Loucy (cell line): ENCODE measurements around the gene ECPAS.

Experiments used
- H2AFZ ChIP-seq: fragments of 200-600 bp; sonication (generic); 2 replicates; pipeline ENCODE4 v1.6.0; 2016; ENCODE audit warnings: antibody characterized with exemption, mild to moderate bottlenecking, low read length, moderate library complexity
- H3F3A ChIP-seq: fragments of 200-600 bp; 2 replicates; pipeline ENCODE4 v1.6.0; 2016; ENCODE audit warnings: antibody characterized with exemption, low read depth, mild to moderate bottlenecking
- H3K27me3 ChIP-seq: fragments of 200-600 bp; sonication (generic); 2 replicates; pipeline ENCODE4 v1.6.1; 2014; ENCODE audit warnings: low read length, mild to moderate bottlenecking; ENCODE audit not compliant: insufficient read depth, poor library complexity, severe bottlenecking
- H3K36me3 ChIP-seq: fragments of 200-600 bp; sonication (generic); 2 replicates; pipeline ENCODE4 v1.6.1; 2016; ENCODE audit warnings: low read length; ENCODE audit not compliant: insufficient read depth
- H3K4me1 ChIP-seq: fragments of 200-600 bp; sonication (generic); 2 replicates; pipeline ENCODE4 v1.5.1; 2014; ENCODE audit warnings: low read length, mild to moderate bottlenecking; ENCODE audit not compliant: insufficient read depth, poor library complexity, severe bottlenecking
- H3K4me2 ChIP-seq: fragments of 200-600 bp; sonication (generic); 2 replicates; pipeline ENCODE4 v1.6.0; 2014; ENCODE audit warnings: antibody characterized with exemption, low read length, low read depth, mild to moderate bottlenecking; ENCODE audit not compliant: poor library complexity, severe bottlenecking
- H3K4me3 ChIP-seq: fragments of 200-600 bp; sonication (generic); 2 replicates; pipeline ENCODE4 v1.5.1; 2014; ENCODE audit warnings: low read length, mild to moderate bottlenecking, mixed read lengths; ENCODE audit not compliant: poor library complexity, severe bottlenecking
- H3K79me2 ChIP-seq: fragments of 200-600 bp; sonication (generic); 2 replicates; pipeline ENCODE4 v1.6.1; 2014; ENCODE audit warnings: low read length; ENCODE audit not compliant: insufficient read depth
- H3K9ac ChIP-seq: fragments of 200-600 bp; sonication (generic); 2 replicates; pipeline ENCODE4 v1.6.0; 2014; ENCODE audit warnings: mild to moderate bottlenecking, low read depth, low read length, moderate library complexity; ENCODE audit not compliant: poor library complexity, severe bottlenecking
- H3K9me2 ChIP-seq: fragments of 200-600 bp; sonication (generic); replicated peaks from 2 replicates; pipeline ENCODE4 v1.6.1; 2016; ENCODE audit warnings: low read depth, low read length, mixed read lengths
- H3K9me3 ChIP-seq: fragments of 200-600 bp; sonication (generic); 2 replicates; pipeline ENCODE4 v1.6.1; 2014; ENCODE audit warnings: mild to moderate bottlenecking, antibody characterized with exemption, low read length, low read depth; ENCODE audit not compliant: insufficient read depth
- H4K20me1 ChIP-seq: fragments of 200-600 bp; sonication (generic); 2 replicates; pipeline ENCODE4 v1.6.0; 2014; ENCODE audit warnings: antibody characterized with exemption, low read length, mild to moderate bottlenecking; ENCODE audit not compliant: insufficient read depth, poor library complexity, severe bottlenecking
- EZH2phosphoT487 ChIP-seq: fragments of 200-600 bp; IDR thresholded peaks from 2 replicates; pipeline ENCODE4 v1.6.1; 2018; ENCODE audit warnings: antibody characterized with exemption, mild to moderate bottlenecking, moderate library complexity, borderline replicate concordance
- TF ChIP-seq, protein P1 (sequence below): fragments of 200-600 bp; sonication (generic); conservative IDR thresholded peaks from 2 replicates; pipeline ENCODE4 v1.5.1; 2014; ENCODE audit warnings: mild to moderate bottlenecking, antibody characterized with exemption, low read length

Gene ECPAS

DNA sequence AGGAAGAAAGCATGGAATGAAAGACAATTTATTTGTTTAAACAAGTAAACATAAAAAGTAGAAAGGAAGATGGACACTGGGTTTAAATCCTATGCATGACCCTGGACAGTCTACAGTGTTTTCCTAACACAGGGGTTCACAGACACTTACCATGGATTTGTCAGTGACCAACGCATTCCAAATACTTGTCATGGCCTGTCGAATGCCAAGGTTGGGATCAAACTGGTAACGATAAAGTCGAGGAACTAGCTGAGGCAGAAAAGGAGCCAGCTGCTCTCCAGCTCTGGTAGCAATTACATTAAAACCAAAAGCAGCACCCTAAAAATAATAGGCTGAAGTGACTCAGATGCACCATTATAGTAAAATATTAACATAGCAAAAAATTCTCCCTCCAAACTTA, 94.8 kb downstream of the ECPAS start:
- TF ChIP-seq, protein P1, sequence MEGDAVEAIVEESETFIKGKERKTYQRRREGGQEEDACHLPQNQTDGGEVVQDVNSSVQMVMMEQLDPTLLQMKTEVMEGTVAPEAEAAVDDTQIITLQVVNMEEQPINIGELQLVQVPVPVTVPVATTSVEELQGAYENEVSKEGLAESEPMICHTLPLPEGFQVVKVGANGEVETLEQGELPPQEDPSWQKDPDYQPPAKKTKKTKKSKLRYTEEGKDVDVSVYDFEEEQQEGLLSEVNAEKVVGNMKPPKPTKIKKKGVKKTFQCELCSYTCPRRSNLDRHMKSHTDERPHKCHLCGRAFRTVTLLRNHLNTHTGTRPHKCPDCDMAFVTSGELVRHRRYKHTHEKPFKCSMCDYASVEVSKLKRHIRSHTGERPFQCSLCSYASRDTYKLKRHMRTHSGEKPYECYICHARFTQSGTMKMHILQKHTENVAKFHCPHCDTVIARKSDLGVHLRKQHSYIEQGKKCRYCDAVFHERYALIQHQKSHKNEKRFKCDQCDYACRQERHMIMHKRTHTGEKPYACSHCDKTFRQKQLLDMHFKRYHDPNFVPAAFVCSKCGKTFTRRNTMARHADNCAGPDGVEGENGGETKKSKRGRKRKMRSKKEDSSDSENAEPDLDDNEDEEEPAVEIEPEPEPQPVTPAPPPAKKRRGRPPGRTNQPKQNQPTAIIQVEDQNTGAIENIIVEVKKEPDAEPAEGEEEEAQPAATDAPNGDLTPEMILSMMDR = no peak
- TF ChIP-seq EZH2phosphoT487 = no peak
- Histone ChIP-seq H3K79me2 (no peaks in the 10 kb centered on the region), H3K9me3 (no peaks in the 10 kb centered on the region), H3K4me3 (no peak overlapping the region), H3K9ac (no peak overlapping the region), H3K9me2 (no peaks in the 10 kb centered on the region), H3K4me2 (no peak overlapping the region), H3F3A (no peaks in the 10 kb centered on the region), H2AFZ (no peak overlapping the region), H3K36me3 (peaks cover 34% of the 10 kb centered on the region; the same call in 1 of the 2 replicates), H4K20me1 (no peaks in the 10 kb centered on the region), H3K27me3 (no peaks in the 10 kb centered on the region), H3K4me1 (peaks cover 3% of the 10 kb centered on the region)

GRCh38 chr9:111386386-111386785, 97.8 kb downstream of the ECPAS start:
- no peaks in the 10 kb centered on the region for H4K20me1 ChIP-seq
- no peak overlapping the region for H2AFZ ChIP-seq
- H3K4me1 ChIP-seq = no peaks in the 10 kb centered on the region
- TF ChIP-seq EZH2phosphoT487 = no peak
- TF ChIP-seq, protein P1 = no peak
- H3K9me3 ChIP-seq = no peaks in the 10 kb centered on the region
- no peak overlapping the region for H3K4me2 ChIP-seq
- H3K9me2 ChIP-seq = no peaks in the 10 kb centered on the region
- no peaks in the 10 kb centered on the region for H3K79me2 ChIP-seq
- no peak overlapping the region for H3K4me3 ChIP-seq
- peaks cover 14% of the 10 kb centered on the region; the same call in 1 of the 2 replicates for H3K36me3 ChIP-seq
- no peaks in the 10 kb centered on the region for H3K27me3 ChIP-seq
- no peaks in the 10 kb centered on the region for H3F3A ChIP-seq
- H3K9ac ChIP-seq = no peak overlapping the region

DNA sequence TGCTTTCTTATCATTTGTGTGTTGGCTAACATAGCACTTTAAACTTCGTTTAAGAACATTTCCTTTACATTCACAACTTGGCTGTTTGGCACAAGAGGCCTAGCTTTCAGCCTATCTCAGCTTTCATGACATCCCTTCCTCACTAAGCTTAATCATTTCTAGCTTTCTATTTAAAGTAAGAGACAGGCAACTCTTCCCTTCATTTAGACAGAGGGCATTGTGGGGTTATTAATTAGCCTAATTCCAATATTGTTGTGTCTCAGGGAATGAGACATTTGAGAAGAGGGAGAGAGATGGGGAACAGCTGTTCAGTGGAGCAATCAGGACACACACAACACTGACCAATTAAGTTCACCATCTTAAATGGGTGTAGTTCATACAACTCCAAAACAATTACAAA, 103.2 kb downstream of the ECPAS start:
- Histone ChIP-seq H3K9ac (no peak overlapping the region), H2AFZ (no peak overlapping the region), H3K27me3 (no peaks in the 10 kb centered on the region), H3K36me3 (no peaks in the 10 kb centered on the region), H3K4me3 (no peak overlapping the region), H3K4me1 (no peaks in the 10 kb centered on the region), H3K9me2 (no peaks in the 10 kb centered on the region), H3F3A (no peaks in the 10 kb centered on the region), H3K79me2 (no peaks in the 10 kb centered on the region), H4K20me1 (no peaks in the 10 kb centered on the region), H3K9me3 (no peaks in the 10 kb centered on the region), H3K4me2 (no peak overlapping the region)
- no peak for TF ChIP-seq EZH2phosphoT487
- TF ChIP-seq, protein P1 = no peak
